ENCODE results near the gene BCAS1. TPM values are rescaled to one million over a fixed set of nuclear protein-coding genes. Genes with fewer than 3 reads are reported as not detected.
A peak's percentile ranks its signal among the peaks of the same experiment; 100 is the strongest.

BCAS1 gene
- total RNA-seq, 2 experiments from 2014 or later, result 0.16 to 0.19 TPM

- Histone ChIP-seq H2AFZ (ENCODE audit: low read length) (peak overlapping the region; percentile 87), H3K36me3 (ENCODE audit: insufficient read depth, low read length) (no peaks in the 10 kb centered on the region), H3K9me3 (ENCODE audit: low read length) (no peaks in the 10 kb centered on the region), H3K27ac (ENCODE audit: low read depth, low read length, poor library complexity, severe bottlenecking) (peak overlapping the region; percentile 71), H3K9me2 (ENCODE audit: insufficient read depth, low read length) (no peaks in the 10 kb centered on the region), H3K4me3 (ENCODE audit: low read depth, low read length, poor library complexity, severe bottlenecking) (peak overlapping the region; percentile 44), H3K79me2 (ENCODE audit: insufficient read depth, low read depth, low read length) (no peaks in the 10 kb centered on the region), H3K4me2 (ENCODE audit: low read length) (peak overlapping the region; percentile 84), H4K20me1 (ENCODE audit: insufficient read depth, low read length) (no peaks in the 10 kb centered on the region), H3K4me1 (ENCODE audit: insufficient read depth, low read length, poor library complexity, severe bottlenecking) (peaks cover 63% of the 10 kb centered on the region)
- DNase-seq (ENCODE audit: low spot score), result peak; percentile 63
- no TSS peak for BruUV-seq (replicated peaks)
- intact Hi-C loops (cut with micrococcal nuclease; ENCODE audit: unreplicated experiment), result loop anchor here (5.0 to 10.0 kb wide), 3 partner anchors 205 to 717 kb away; partner anchors contain the start of gene PFDN4
- POLR2A ChIA-PET, result interaction anchor here (0.6 to 10.4 kb wide), 6 partner anchors 11 to 355 kb away, joined by 3 to 102 read pairs (median 3); no protein-coding TSS in a partner anchor
- TF ChIP-seq CTCF (conservative IDR thresholded peaks at IDR 0.05; ENCODE audit: low read length) (no peak), EZH2phosphoT487 (IDR thresholded peaks at IDR 0.05; ENCODE audit: borderline replicate concordance, low read depth, low read length) (no peak)
- CTCF ChIA-PET (ENCODE audit: unreplicated experiment), result interaction anchor here (0.6 to 1.2 kb wide), 4 partner anchors 76 to 394 kb away, joined by 3 to 4 read pairs (median 3); no protein-coding TSS in a partner anchor
Observed at GRCh38 chr20:53941680-53942471, 128.5 kb downstream of the BCAS1 start.

- POLR2A ChIA-PET, result interaction anchor here (0.5 to 10.4 kb wide), 14 partner anchors 10 to 379 kb away, joined by 3 to 102 read pairs (median 4); no protein-coding TSS in a partner anchor
- no TSS peak for BruUV-seq (replicated peaks)
- Histone ChIP-seq H3K36me3 (ENCODE audit: insufficient read depth, low read length) (no peaks in the 10 kb centered on the region), H4K20me1 (ENCODE audit: insufficient read depth, low read length) (no peaks in the 10 kb centered on the region), H3K79me2 (ENCODE audit: insufficient read depth, low read depth, low read length) (no peaks in the 10 kb centered on the region), H3K9me3 (ENCODE audit: low read length) (no peaks in the 10 kb centered on the region), H3K4me3 (ENCODE audit: low read depth, low read length, poor library complexity, severe bottlenecking) (peak overlapping the region; percentile 62), H3K9me2 (ENCODE audit: insufficient read depth, low read length) (no peaks in the 10 kb centered on the region), H3K4me2 (ENCODE audit: low read length) (peak overlapping the region; percentile 84), H3K4me1 (ENCODE audit: insufficient read depth, low read length, poor library complexity, severe bottlenecking) (peaks cover 66% of the 10 kb centered on the region), H2AFZ (ENCODE audit: low read length) (peak overlapping the region; percentile 98), H3K27ac (ENCODE audit: low read depth, low read length, poor library complexity, severe bottlenecking) (peak overlapping the region; percentile 71)
- intact Hi-C loops (cut with micrococcal nuclease; ENCODE audit: unreplicated experiment), result loop anchor here (1.0 to 10.0 kb wide), 6 partner anchors 26 to 716 kb away; partner anchors contain the start of gene PFDN4
- peak; percentile 44 for DNase-seq (ENCODE audit: low spot score)
- no peak for TF ChIP-seq EZH2phosphoT487 (IDR thresholded peaks at IDR 0.05; ENCODE audit: borderline replicate concordance, low read depth, low read length)
- no peak for TF ChIP-seq CTCF (conservative IDR thresholded peaks at IDR 0.05; ENCODE audit: low read length)
- CTCF ChIA-PET (ENCODE audit: unreplicated experiment), result interaction anchor here (0.6 to 2.1 kb wide), 3 partner anchors 11 to 394 kb away, joined by 3 to 9 read pairs (median 4); no protein-coding TSS in a partner anchor
Observed at GRCh38 chr20:53940907-53941545, 129.4 kb downstream of the BCAS1 start.
